ENCODE data around the gene EPB41.
"Not testable (repeated sequence)": the region's sequence is repeated elsewhere in the genome, so short reads cannot be mapped to it uniquely, and the experiment has no call there.

Gene EPB41

GRCh38 chr1:29096231-29096886, 182.0 kb downstream of the EPB41 start:
- in situ Hi-C loops (cut with HindIII; ENCODE audit: low sequenced_read_pairs): no loop called here
- no peak overlapping the region for H3K4me3 ChIP-seq (ENCODE audit: low read depth, low read length)
- TF ChIP-seq CTCF (IDR thresholded peaks at IDR 0.05; ENCODE audit: low read depth, low read length, missing control alignments): no peak
- no peak for DNase-seq (ENCODE audit: low read depth)

GRCh38 chr1:29099286-29099685, 184.9 kb downstream of the EPB41 start:
- no peak for TF ChIP-seq CTCF (IDR thresholded peaks at IDR 0.05; ENCODE audit: low read depth, low read length, missing control alignments)
- no peak overlapping the region for H3K4me3 ChIP-seq (ENCODE audit: low read depth, low read length)
- in situ Hi-C loops (cut with HindIII; ENCODE audit: low sequenced_read_pairs): no loop called here
- DNase-seq (ENCODE audit: low read depth): no peak

- H3K4me3 ChIP-seq (ENCODE audit: low read depth, low read length): no peak overlapping the region
- DNase-seq (ENCODE audit: low read depth): no peak
- in situ Hi-C loops (cut with HindIII; ENCODE audit: low sequenced_read_pairs): loop anchor here (10.0 kb wide), 1 partner anchor 64 kb away; no protein-coding TSS in a partner anchor
- TF ChIP-seq CTCF (IDR thresholded peaks at IDR 0.05; ENCODE audit: low read depth, low read length, missing control alignments): no peak
Observed at GRCh38 chr1:29100487-29100886, 186.1 kb downstream of the EPB41 start.

GRCh38 chr1:29105822-29106221, 191.5 kb downstream of the EPB41 start:
- TF ChIP-seq CTCF (IDR thresholded peaks at IDR 0.05; ENCODE audit: low read depth, low read length, missing control alignments): no peak
- in situ Hi-C loops (cut with HindIII; ENCODE audit: low sequenced_read_pairs): loop anchor here (10.0 kb wide), 1 partner anchor 59 kb away; no protein-coding TSS in a partner anchor
- no peak overlapping the region for H3K4me3 ChIP-seq (ENCODE audit: low read depth, low read length)
- DNase-seq (ENCODE audit: low read depth): no peak

- not testable (repeated sequence) for H3K4me3 ChIP-seq (ENCODE audit: low read depth, low read length); DNase-seq (ENCODE audit: low read depth)
- in situ Hi-C loops (cut with HindIII; ENCODE audit: low sequenced_read_pairs): loop anchor here (10.0 kb wide), 1 partner anchor 57 kb away; no protein-coding TSS in a partner anchor
Observed at GRCh38 chr1:29108041-29108440, 193.7 kb downstream of the EPB41 start.

GRCh38 chr1:29112705-29113412, 198.5 kb downstream of the EPB41 start:
- in situ Hi-C loops (cut with HindIII; ENCODE audit: low sequenced_read_pairs): no loop called here
- no peak for DNase-seq (ENCODE audit: low read depth)
- TF ChIP-seq CTCF (IDR thresholded peaks at IDR 0.05; ENCODE audit: low read depth, low read length, missing control alignments): no peak
- H3K4me3 ChIP-seq (ENCODE audit: low read depth, low read length): no peak overlapping the region

Data from astrocyte of the cerebellum (primary cell).